ES-I3 (cell line): ENCODE results near the gene OLFM1.
"Not testable (repeated sequence)": the region's sequence is repeated elsewhere in the genome, so short reads cannot be mapped to it uniquely, and the experiment has no call there.

Experiments
- H3K36me3 ChIP-seq: 2 replicates; pipeline ENCODE4 v1.6.1; 2013; ENCODE audit warnings: mild to moderate bottlenecking, low read length, control low read depth, moderate library complexity; ENCODE audit not compliant: insufficient read depth
- H3K4me1 ChIP-seq: 2 replicates; pipeline ENCODE4 v1.6.1; 2013; ENCODE audit warnings: mild to moderate bottlenecking, control low read depth, low read length; ENCODE audit not compliant: insufficient read depth
- H3K9ac ChIP-seq: 2 replicates; pipeline ENCODE4 v1.6.1; 2013; ENCODE audit warnings: low read depth, mild to moderate bottlenecking, low read length, moderate library complexity
- H3K9me3 ChIP-seq: 2 replicates; pipeline ENCODE4 v1.6.1; 2013; ENCODE audit warnings: mild to moderate bottlenecking, low read length, moderate library complexity; ENCODE audit not compliant: control insufficient read depth, insufficient read depth

OLFM1 gene

GRCh38 chr9:135108831-135109510, 21.5 kb downstream of the OLFM1 start:
- 0 out of 2 replicates have a peak, but pooled peaks cover 5% of the 10 kb centered on the region for H3K4me1 ChIP-seq
- no peak overlapping the region for H3K9ac ChIP-seq
- no peaks in the 10 kb centered on the region for H3K36me3 ChIP-seq
- H3K9me3 ChIP-seq = no peaks in the 10 kb centered on the region

GRCh38 chr9:135109650-135110049, 22.2 kb downstream of the OLFM1 start:
- Histone ChIP-seq H3K36me3 (no peaks in the 10 kb centered on the region), H3K4me1 (0 out of 2 replicates have a peak, but pooled peaks cover 5% of the 10 kb centered on the region), H3K9ac (no peak overlapping the region), H3K9me3 (no peaks in the 10 kb centered on the region)

- Histone ChIP-seq H3K4me1 (0 out of 2 replicates have a peak, but pooled peaks cover 5% of the 10 kb centered on the region), H3K36me3 (no peaks in the 10 kb centered on the region), H3K9ac (no peak overlapping the region), H3K9me3 (no peaks in the 10 kb centered on the region)
Observed at GRCh38 chr9:135110416-135110815, 22.9 kb downstream of the OLFM1 start.

- H3K9me3 ChIP-seq, H3K36me3 ChIP-seq, H3K9ac ChIP-seq, H3K4me1 ChIP-seq: not testable (repeated sequence)
Observed at GRCh38 chr9:135111600-135111999, 24.1 kb downstream of the OLFM1 start.

- no peak overlapping the region for H3K9ac ChIP-seq
- peaks cover 2% of the 10 kb centered on the region; the same call in 1 of the 2 replicates for H3K36me3 ChIP-seq
- H3K9me3 ChIP-seq = no peaks in the 10 kb centered on the region
- H3K4me1 ChIP-seq = no peaks in the 10 kb centered on the region
Observed at GRCh38 chr9:135116371-135116770, 28.9 kb downstream of the OLFM1 start.

GRCh38 chr9:135116881-135117280, 29.4 kb downstream of the OLFM1 start:
- peaks cover 2% of the 10 kb centered on the region; the same call in 1 of the 2 replicates for H3K36me3 ChIP-seq
- H3K9ac ChIP-seq = no peak overlapping the region
- no peaks in the 10 kb centered on the region for H3K4me1 ChIP-seq
- H3K9me3 ChIP-seq = no peaks in the 10 kb centered on the region

GRCh38 chr9:135117281-135117680, 29.8 kb downstream of the OLFM1 start:
- no peak overlapping the region for H3K9ac ChIP-seq
- peaks cover 2% of the 10 kb centered on the region; the same call in 1 of the 2 replicates for H3K36me3 ChIP-seq
- H3K4me1 ChIP-seq = no peaks in the 10 kb centered on the region
- no peaks in the 10 kb centered on the region for H3K9me3 ChIP-seq

- Histone ChIP-seq H3K36me3 (peaks cover 2% of the 10 kb centered on the region; the same call in 1 of the 2 replicates), H3K9me3 (no peaks in the 10 kb centered on the region), H3K4me1 (no peaks in the 10 kb centered on the region), H3K9ac (no peak overlapping the region)
Observed at GRCh38 chr9:135119496-135120064, 32.1 kb downstream of the OLFM1 start.

- Histone ChIP-seq H3K36me3 (peaks cover 2% of the 10 kb centered on the region; the same call in 1 of the 2 replicates), H3K9me3 (no peaks in the 10 kb centered on the region), H3K9ac (no peak overlapping the region), H3K4me1 (no peaks in the 10 kb centered on the region)
Observed at GRCh38 chr9:135120249-135120648, 32.8 kb downstream of the OLFM1 start.

- Histone ChIP-seq H3K9me3 (no peaks in the 10 kb centered on the region), H3K9ac (no peak overlapping the region), H3K36me3 (peaks cover 2% of the 10 kb centered on the region; the same call in 1 of the 2 replicates), H3K4me1 (no peaks in the 10 kb centered on the region)
Observed at GRCh38 chr9:135122316-135122715, 34.8 kb downstream of the OLFM1 start.

- no peak overlapping the region for H3K9ac ChIP-seq
- no peaks in the 10 kb centered on the region for H3K9me3 ChIP-seq
- no peaks in the 10 kb centered on the region for H3K4me1 ChIP-seq
- peaks cover 2% of the 10 kb centered on the region; the same call in 1 of the 2 replicates for H3K36me3 ChIP-seq
Observed at GRCh38 chr9:135123126-135123772, 35.8 kb downstream of the OLFM1 start.

- peaks cover 2% of the 10 kb centered on the region; the same call in 1 of the 2 replicates for H3K36me3 ChIP-seq
- no peaks in the 10 kb centered on the region for H3K4me1 ChIP-seq
- no peaks in the 10 kb centered on the region for H3K9me3 ChIP-seq
- H3K9ac ChIP-seq = no peak overlapping the region
Observed at GRCh38 chr9:135123773-135124134, 36.3 kb downstream of the OLFM1 start.

- peaks cover 6% of the 10 kb centered on the region; the same call in 1 of the 2 replicates for H3K4me1 ChIP-seq
- H3K9ac ChIP-seq = no peak overlapping the region
- no peaks in the 10 kb centered on the region for H3K36me3 ChIP-seq
- H3K9me3 ChIP-seq = no peaks in the 10 kb centered on the region
Observed at GRCh38 chr9:135126451-135127187, 39.2 kb downstream of the OLFM1 start.
